Trophoblast cell (in vitro differentiated cells and primary cell): Measurements from ENCODE around the gene BMERB1.

Source experiments
- DNase-seq, 2 donors: peaks; one replicate each; pipeline ENCODE4 v3.0.0-alpha.2; 2016
- H2AFZ ChIP-seq: 2 replicates; pipeline ENCODE4 v1.6.1; 2013; ENCODE audit warnings: low read length, moderate library complexity, mild to moderate bottlenecking; ENCODE audit not compliant: insufficient read depth, poor library complexity
- H2AK5ac ChIP-seq: 2 replicates; pipeline ENCODE4 v1.6.1; 2013; ENCODE audit warnings: mild to moderate bottlenecking, low read length
- H2BK120ac ChIP-seq: 2 replicates; pipeline ENCODE4 v1.6.1; 2013; ENCODE audit warnings: low read length, mild to moderate bottlenecking, moderate library complexity; ENCODE audit not compliant: insufficient read depth, poor library complexity
- H2BK12ac ChIP-seq: 2 replicates; pipeline ENCODE4 v1.6.1; 2013; ENCODE audit warnings: mild to moderate bottlenecking, low read length, moderate library complexity
- H2BK5ac ChIP-seq: 2 replicates; pipeline ENCODE4 v1.6.1; 2013; ENCODE audit warnings: low read length, low read depth, moderate library complexity, mild to moderate bottlenecking; ENCODE audit not compliant: poor library complexity
- H3K14ac ChIP-seq: 2 replicates; pipeline ENCODE4 v1.6.1; 2013; ENCODE audit warnings: mild to moderate bottlenecking, low read length
- H3K18ac ChIP-seq: 2 replicates; pipeline ENCODE4 v1.6.1; 2013; ENCODE audit warnings: mild to moderate bottlenecking, low read length
- H3K23ac ChIP-seq: 2 replicates; pipeline ENCODE4 v1.6.1; 2013; ENCODE audit warnings: low read length
- H3K27ac ChIP-seq: 2 replicates; pipeline ENCODE4 v1.5.1; 2013; ENCODE audit warnings: low read depth, mild to moderate bottlenecking, inconsistent platforms, low read length, moderate library complexity
- H3K27me3 ChIP-seq: 2 replicates; pipeline ENCODE4 v1.6.1; 2013; ENCODE audit warnings: inconsistent platforms, mild to moderate bottlenecking, low read length, moderate library complexity; ENCODE audit not compliant: insufficient read depth
- H3K36me3 ChIP-seq, 2 experiments: 1 replicate in 1 of 2; 2 replicates in 1 of 2; pipeline ENCODE4 v1.6.1; 2013; ENCODE audit warnings: low read length in 2 of 2, mild to moderate bottlenecking in 2 of 2, moderate library complexity in 1 of 2; ENCODE audit not compliant: insufficient read depth in 2 of 2, control insufficient read depth in 1 of 2
- H3K4ac ChIP-seq: 2 replicates; pipeline ENCODE4 v1.6.1; 2013; ENCODE audit warnings: low read depth, mild to moderate bottlenecking, low read length, moderate library complexity
- H3K4me1 ChIP-seq, 2 experiments: 1 replicate in 1 of 2; 2 replicates in 1 of 2; pipeline ENCODE4 v1.6.1; 2013; ENCODE audit warnings: low read length in 2 of 2, mild to moderate bottlenecking in 2 of 2, moderate library complexity in 1 of 2; ENCODE audit not compliant: insufficient read depth in 2 of 2, control insufficient read depth in 1 of 2
- H3K4me2 ChIP-seq: 2 replicates; pipeline ENCODE4 v1.6.1; 2013; ENCODE audit warnings: inconsistent platforms, mild to moderate bottlenecking, low read length, moderate library complexity
- H3K4me3 ChIP-seq: 2 replicates; pipeline ENCODE4 v1.5.1; 2013; ENCODE audit warnings: mild to moderate bottlenecking, low read depth, low read length, inconsistent platforms
- H3K79me1 ChIP-seq: one replicate; pipeline ENCODE4 v1.6.1; 2013; ENCODE audit warnings: low read length
- H3K79me2 ChIP-seq: 2 replicates; pipeline ENCODE4 v1.6.1; 2013; ENCODE audit warnings: low read length, mild to moderate bottlenecking; ENCODE audit not compliant: control insufficient read depth, insufficient read depth, poor library complexity
- H3K9ac ChIP-seq: 2 replicates; pipeline ENCODE4 v1.6.1; 2013; ENCODE audit warnings: mild to moderate bottlenecking, low read length
- H3K9me3 ChIP-seq: 2 replicates; pipeline ENCODE4 v1.6.1; 2013; ENCODE audit warnings: low read depth, mild to moderate bottlenecking, control low read depth, inconsistent platforms, low read length; ENCODE audit not compliant: insufficient read depth
- H4K12ac ChIP-seq: 2 replicates; pipeline ENCODE4 v1.6.1; 2013; ENCODE audit warnings: low read depth, mild to moderate bottlenecking, low read length, moderate library complexity
- H4K8ac ChIP-seq: 2 replicates; pipeline ENCODE4 v1.6.1; 2013; ENCODE audit warnings: low read depth, mild to moderate bottlenecking, low read length, moderate library complexity
- H4K91ac ChIP-seq: one replicate; pipeline ENCODE4 v1.6.1; 2013; ENCODE audit warnings: low read depth, mild to moderate bottlenecking, low read length, moderate library complexity
- WGBS: extraction: QIAGEN DNeasy Blood & Tissue Kit; methylation state at CpG from one replicate; pipeline ENCODE4 v1.1.7; 2013; ENCODE audit warnings: missing lambda C conversion rate; ENCODE audit not compliant: insufficient read length, insufficient coverage; ENCODE audit errors: extremely low coverage; 5-methylcytosine and 5-hydroxymethylcytosine counted together

The BMERB1 gene

DNA sequence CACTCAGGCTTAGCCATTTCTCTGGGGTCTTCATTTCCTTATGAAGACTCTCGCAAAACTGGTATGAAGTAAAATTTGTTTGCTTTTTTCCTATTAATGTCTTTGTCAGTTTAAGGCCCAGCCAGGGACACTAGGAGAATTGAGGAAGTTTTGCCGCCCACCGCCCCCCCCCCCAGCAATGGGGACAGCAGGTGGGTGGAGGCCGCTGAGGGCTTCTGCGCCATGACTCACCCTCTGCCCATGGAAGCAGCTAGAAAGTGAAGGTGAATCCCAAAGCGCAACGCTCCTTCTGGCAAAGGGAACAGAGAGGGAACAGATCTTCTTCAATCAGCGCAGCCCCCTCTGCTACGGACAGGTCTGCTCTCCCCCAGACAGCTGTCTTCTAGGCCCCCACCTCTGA, 158.8 kb downstream of the BMERB1 start:
- Histone ChIP-seq H3K4ac (no peak overlapping the region), H3K79me2 (no peaks in the 10 kb centered on the region), H3K27ac (no peak overlapping the region), H3K23ac (no peak overlapping the region), H2BK5ac (no peak overlapping the region), H3K4me3 (no peak overlapping the region), H3K9me3 (peaks cover 2% of the 10 kb centered on the region), H2AFZ (no peak overlapping the region), H2BK12ac (no peak overlapping the region), H3K27me3 (no peaks in the 10 kb centered on the region), H2BK120ac (no peak overlapping the region), H4K8ac (no peak overlapping the region), H4K91ac (no peak overlapping the region), H3K9ac (no peak overlapping the region), H3K18ac (no peak overlapping the region), H3K4me2 (no peak overlapping the region), H2AK5ac (no peak overlapping the region), H4K12ac (no peak overlapping the region), H3K14ac (no peak overlapping the region), H3K79me1 (no peaks in the 10 kb centered on the region), H3K36me3 (peaks cover 18 to 28% of the 10 kb centered on the region in 2 experiments), H3K4me1 (peaks cover 0 to 3% of the 10 kb centered on the region in 2 experiments)
- WGBS, result no CpG with 5 or more reads among the region's 9 CpGs
- no peak for DNase-seq

DNA sequence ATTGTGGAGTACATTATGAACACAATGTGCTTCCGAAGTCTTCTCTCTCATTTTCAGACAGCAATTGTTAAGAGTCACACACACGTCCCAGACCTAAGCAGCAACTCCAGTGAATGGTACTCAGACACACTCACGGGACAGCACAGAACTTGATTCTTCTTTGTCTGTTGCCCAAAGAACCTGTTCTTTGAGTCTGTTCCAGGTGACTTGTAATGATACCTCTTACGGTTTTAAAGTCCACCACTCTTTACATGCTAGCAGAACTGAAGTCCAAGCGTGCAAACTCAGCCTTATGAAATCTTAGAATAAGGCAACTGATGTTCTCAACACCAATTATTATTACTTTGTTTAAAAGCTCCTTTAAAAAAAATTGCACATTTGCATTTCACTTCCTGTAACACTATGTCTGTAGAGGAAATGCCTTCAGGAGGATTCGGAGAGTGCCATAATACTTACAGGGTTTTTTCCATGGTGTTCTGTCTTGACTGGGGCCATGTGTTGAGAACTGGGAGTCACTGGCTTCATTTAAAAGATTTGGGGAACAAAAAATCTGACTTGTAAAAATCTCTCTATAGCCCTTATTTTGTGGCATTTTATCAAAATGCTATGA, 160.4 kb downstream of the BMERB1 start:
- no peak for DNase-seq
- Histone ChIP-seq H3K79me1 (no peaks in the 10 kb centered on the region), H4K12ac (no peak overlapping the region), H2AK5ac (no peak overlapping the region), H2BK12ac (no peak overlapping the region), H3K14ac (no peak overlapping the region), H3K9me3 (peaks cover 2% of the 10 kb centered on the region), H2AFZ (no peak overlapping the region), H3K4me3 (no peak overlapping the region), H2BK120ac (no peak overlapping the region), H4K8ac (no peak overlapping the region), H3K18ac (no peak overlapping the region), H3K23ac (no peak overlapping the region), H2BK5ac (no peak overlapping the region), H3K9ac (no peak overlapping the region), H3K27ac (no peak overlapping the region), H3K27me3 (no peaks in the 10 kb centered on the region), H3K4me2 (no peak overlapping the region), H4K91ac (no peak overlapping the region), H3K36me3 (peaks cover 29 to 42% of the 10 kb centered on the region in 2 experiments), H3K79me2 (no peaks in the 10 kb centered on the region), H3K4me1 (peaks cover 0 to 3% of the 10 kb centered on the region in 2 experiments), H3K4ac (no peak overlapping the region)
- no CpG with 5 or more reads among the region's 6 CpGs for WGBS

DNA sequence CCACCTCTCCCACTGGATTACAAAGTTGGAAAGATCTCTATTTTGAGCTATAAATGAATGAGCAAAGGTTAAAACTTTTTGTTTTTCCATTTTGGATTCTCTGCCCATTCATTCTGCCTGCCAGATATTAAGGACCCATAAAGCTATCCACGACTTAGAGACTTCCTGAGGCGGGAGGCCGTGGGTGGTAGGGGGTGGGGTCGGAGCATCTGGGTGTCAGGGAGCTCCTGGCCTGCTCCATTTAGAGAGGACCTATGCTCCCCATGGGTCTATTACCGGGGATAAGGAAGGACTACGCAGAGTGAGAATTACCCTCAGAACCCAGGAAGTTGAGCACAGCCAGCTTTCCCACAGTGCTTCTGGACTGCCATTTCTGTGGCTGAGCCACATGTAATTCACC, 162.7 kb downstream of the BMERB1 start:
- H3K23ac ChIP-seq, result no peak overlapping the region
- no peak overlapping the region for H4K91ac ChIP-seq
- H2AK5ac ChIP-seq, result no peak overlapping the region
- H3K18ac ChIP-seq, result no peak overlapping the region
- no peak overlapping the region for H2AFZ ChIP-seq
- H2BK12ac ChIP-seq, result no peak overlapping the region
- no peak overlapping the region for H2BK120ac ChIP-seq
- H3K9me3 ChIP-seq, result peaks cover 2% of the 10 kb centered on the region
- H4K12ac ChIP-seq, result no peak overlapping the region
- no peak overlapping the region for H3K14ac ChIP-seq
- no peak overlapping the region for H3K4ac ChIP-seq
- no peak for DNase-seq
- H3K9ac ChIP-seq, result no peak overlapping the region
- no peak overlapping the region for H3K4me2 ChIP-seq
- no peak overlapping the region for H3K27ac ChIP-seq
- H3K27me3 ChIP-seq, result no peaks in the 10 kb centered on the region
- H3K79me1 ChIP-seq, result no peaks in the 10 kb centered on the region
- WGBS, result no CpG with 5 or more reads among the region's 6 CpGs
- no peak overlapping the region for H2BK5ac ChIP-seq
- peaks cover 41 to 61% of the 10 kb centered on the region in 2 experiments for H3K36me3 ChIP-seq
- H3K4me3 ChIP-seq, result peak overlapping the region; percentile 48
- no peaks in the 10 kb centered on the region for H3K4me1 ChIP-seq
- no peaks in the 10 kb centered on the region for H3K79me2 ChIP-seq
- no peak overlapping the region for H4K8ac ChIP-seq

DNA sequence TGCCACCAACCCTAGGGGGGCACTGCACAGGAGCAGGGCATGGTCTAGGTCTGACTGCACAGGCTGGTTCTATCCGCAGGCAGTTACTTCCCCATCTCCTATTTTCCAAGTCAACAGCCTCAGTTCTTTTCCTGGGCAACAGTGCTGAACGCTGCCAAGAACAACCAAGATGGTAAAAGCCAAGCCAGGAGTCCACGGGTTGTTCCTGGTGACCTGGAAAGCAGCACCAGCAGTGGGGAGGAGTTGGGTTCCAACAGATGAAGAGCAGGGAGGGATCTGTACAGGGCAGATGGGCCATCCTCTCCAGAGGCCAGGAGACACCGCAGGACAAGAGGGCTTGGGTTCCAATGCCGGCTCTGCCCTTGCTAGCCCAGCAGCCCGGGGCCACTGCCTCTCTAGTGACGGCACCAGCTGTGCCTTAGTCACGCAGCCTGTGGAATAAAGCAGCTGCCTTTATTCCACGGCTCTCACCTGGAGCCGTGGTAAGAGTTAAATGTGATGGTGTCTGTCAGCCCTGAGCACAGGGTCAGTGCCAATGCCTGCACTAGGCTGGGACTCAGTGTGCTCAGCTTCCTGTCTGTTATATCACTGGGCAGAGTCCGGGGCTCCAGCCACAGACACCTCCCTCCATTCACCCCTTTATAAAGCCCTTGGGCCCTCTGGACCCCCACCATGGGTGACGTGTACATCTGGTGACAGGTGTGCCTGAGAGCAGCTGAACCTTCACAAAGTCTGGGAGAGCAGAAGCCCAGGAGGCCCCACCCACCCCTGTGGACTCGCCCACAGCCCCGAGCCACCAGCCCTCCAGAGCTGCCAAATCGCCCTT, 163.6 kb downstream of the BMERB1 start:
- Histone ChIP-seq H2BK12ac (no peak overlapping the region), H3K14ac (no peak overlapping the region), H3K27ac (no peak overlapping the region), H3K79me1 (no peaks in the 10 kb centered on the region), H2AFZ (no peak overlapping the region), H2AK5ac (no peak overlapping the region), H3K79me2 (no peaks in the 10 kb centered on the region), H3K9me3 (peaks cover 2% of the 10 kb centered on the region), H3K18ac (no peak overlapping the region), H3K4me1 (no peaks in the 10 kb centered on the region), H3K36me3 (peaks cover 41 to 60% of the 10 kb centered on the region in 2 experiments), H2BK5ac (no peak overlapping the region), H3K27me3 (no peaks in the 10 kb centered on the region), H2BK120ac (no peak overlapping the region), H3K9ac (no peak overlapping the region), H4K8ac (no peak overlapping the region), H4K91ac (no peak overlapping the region), H3K4me2 (no peak overlapping the region), H3K4me3 (no peak overlapping the region), H3K4ac (no peak overlapping the region), H3K23ac (no peak overlapping the region), H4K12ac (no peak overlapping the region)
- no peak for DNase-seq
- WGBS, result no CpG with 5 or more reads among the region's 15 CpGs
